HG02938 (cell line): ENCODE measurements around the gene NDC1.

Experiments used
- ATAC-seq: cut with Tn5 transposase; IDR thresholded peaks from one replicate; pipeline ENCODE4 v1.9.1; 2021; ENCODE audit warnings: mild to moderate bottlenecking, moderate library complexity; ENCODE audit not compliant: unreplicated experiment

NDC1 gene

DNA sequence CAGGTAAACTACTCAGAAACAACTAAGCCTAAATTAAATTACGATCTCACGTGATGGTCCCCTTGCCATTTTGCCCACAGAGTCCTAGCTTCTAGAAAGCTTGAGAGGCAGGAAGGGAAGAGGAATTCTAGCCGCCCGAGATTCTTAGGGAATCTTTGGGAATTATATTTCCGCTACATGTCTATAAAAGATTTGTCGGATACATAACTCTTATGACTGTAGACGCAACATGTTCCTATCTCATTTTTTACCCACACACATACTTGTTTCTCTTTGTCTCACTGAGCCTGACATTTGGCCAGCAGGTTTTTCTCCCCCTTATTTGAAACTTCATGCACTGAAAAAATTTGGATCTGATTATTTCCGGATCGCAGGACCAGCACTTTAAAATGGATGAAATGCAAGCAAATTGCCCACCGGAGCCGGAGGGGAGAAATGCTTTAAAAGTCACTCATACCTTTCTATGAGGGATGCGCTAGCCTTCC is 104.6 kb downstream of the NDC1 start:
- no peak for ATAC-seq

GRCh38 chr1:53732912-53733317 is 105.2 kb downstream of the NDC1 start:
- ATAC-seq = no peak

DNA sequence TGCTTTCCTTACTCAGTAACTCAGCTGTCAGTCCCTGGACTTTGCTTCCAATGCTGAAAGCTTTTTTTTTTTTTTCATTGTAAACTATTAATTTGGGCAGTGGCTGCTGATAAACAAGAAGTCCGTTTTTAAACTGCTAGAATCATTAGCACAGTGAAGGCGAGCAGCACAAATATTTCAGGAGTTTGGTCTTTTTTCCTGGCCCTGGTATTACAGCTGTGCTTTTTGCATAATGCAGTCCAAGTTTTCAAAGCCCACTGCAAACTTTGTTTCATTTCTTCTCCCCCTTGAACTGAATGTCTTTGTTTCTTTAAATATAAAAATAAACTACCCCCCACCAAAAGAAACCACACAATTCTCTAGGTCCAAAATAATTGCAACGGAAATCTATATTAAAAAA is 105.7 kb downstream of the NDC1 start:
- ATAC-seq = no peak

- no peak for ATAC-seq
Observed at GRCh38 chr1:53731779-53732305, 106.3 kb downstream of the NDC1 start.

DNA sequence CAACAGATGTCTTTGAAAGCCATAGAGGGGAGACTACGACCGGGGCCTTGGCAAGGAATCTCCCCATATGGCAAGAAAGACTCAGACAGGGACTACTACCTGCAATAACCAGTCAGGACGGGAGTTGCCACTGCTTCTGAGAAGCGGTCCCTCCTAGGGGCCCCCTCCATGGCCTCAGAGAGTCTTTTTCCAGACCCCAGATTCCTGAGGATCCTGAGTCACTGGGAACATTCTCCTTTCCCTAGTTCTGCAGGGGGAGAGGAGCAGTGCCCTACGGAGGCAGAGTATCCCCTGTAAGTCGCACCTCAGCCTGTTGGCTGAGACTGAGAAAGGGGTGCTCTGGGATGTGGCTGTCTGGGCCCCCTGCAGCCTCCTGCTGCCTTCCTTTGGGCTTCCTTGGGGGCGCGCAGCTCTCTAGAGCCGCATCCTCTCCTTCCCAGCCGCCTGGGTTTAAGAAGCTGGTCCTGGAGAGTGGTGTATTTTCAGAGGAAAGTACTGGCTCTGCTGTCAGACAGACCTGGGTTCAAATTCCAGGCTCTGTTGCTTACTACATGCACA is 107.0 kb downstream of the NDC1 start:
- ATAC-seq = no peak

DNA sequence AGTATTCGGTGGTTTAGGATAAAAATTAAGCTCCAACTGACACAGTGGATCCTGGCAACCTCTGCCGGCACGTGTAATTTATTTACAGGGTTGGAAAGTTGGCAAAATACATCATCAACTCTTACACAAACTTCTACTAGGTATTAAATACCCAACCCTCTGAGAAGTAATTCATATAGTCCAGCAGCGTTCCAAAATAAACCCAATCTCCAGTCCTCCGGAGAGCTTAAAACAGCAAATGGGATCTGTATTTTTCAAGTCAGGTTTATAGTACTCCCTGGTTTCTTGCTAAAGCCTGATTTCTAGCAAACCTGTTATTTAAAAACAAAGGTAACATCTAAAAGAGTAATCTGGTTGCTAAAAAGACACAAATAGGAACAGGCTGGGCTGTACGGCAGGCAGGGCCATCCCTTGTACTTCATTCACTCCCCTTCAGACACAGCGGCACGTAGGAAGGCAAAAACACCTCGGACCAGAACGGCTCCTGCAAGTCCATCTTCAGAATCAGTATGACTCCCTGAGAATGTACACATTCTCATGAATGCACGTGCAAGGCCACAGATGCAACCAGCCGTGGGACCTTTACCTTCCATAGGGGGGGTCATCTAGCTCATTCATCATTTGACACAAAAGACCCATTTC is 107.8 kb downstream of the NDC1 start:
- ATAC-seq = no peak

DNA sequence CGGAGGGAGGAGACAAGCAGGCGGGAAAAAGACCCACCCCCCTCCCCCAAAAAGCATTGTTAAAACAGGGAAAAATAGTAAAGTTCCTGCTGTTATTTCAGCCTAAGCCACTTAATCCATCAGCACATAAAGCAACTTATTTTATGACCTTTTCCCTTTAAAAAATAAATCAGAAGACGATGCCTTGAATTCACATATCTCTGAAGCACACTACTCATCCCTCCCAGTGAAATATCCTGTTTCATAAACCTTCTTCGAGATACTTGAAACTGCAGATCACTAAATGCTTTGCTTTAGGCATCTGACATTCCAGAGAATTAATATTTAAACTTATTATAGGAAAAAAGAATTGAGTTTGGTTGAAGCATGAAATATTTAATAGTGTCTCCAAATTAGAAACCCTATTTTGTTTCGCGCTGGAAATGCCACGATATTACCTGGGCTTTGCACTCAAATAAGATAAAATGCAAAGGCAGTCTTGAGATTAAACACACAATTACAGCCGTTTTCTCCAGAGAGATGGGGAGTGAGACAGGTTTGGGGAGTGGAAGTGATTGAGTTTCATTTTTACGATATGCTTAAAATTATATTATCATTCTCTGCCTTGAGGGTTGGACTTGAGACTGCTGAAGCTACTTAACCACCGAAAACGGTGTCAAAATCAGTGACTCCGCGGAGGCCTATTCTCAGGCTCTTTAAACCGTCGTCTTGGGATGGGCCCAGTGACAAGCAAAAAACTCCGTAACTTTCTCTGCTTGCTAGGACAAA is 108.5 kb downstream of the NDC1 start:
- ATAC-seq = no peak

DNA sequence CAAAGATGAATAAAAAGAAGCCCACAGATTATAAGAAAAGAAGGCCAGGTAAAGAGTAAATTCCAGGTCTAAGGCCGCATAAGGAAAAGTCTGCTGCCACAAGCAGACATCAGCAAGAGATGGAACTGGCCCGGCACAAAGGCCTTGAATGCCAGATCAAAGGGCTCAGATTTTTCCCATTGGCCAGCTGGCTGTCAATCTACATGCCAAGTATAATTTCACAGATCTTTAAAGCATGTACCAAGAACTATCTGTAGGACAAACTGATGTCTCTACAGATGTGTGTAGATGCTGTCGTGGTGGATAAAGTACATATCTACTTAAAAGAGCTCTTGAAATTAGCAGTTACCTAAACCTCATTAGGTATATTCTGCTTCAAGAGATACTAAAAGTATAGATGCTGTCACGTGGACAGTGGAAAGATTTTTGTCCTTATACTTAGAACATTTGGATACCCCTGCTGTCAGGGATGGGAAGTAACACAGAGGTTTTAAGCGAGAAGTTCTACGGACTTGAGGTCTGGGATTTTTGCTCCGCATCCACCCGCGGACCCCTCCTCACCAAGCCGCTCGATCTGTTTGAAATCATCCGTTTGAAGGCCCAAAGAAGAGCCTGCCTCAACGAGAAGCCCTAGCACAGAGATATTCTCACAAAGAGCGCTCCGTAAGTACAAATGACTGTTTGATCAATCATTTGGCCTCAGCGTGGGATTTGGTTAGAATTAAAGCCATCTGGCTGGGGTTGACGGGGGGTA is 109.2 kb downstream of the NDC1 start:
- ATAC-seq = no peak

DNA sequence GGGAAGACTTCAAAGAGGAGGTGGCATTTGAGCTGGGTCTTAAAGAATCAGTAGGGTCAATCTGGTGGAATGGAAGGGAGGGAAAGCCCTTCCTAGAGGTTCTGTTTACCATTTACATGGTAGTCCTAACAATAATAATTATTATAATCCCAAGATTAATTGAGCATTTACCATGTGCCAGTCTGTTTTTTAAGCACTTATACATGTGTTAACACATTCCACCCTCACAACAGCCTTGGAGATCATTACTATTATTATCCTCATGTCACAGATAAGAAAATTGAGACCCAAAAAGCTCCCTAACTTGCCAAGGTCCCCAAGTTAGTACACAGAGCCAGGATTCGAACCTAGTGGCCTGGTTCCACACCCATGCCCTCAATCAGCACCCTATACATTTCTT is 109.9 kb downstream of the NDC1 start:
- no peak for ATAC-seq

DNA sequence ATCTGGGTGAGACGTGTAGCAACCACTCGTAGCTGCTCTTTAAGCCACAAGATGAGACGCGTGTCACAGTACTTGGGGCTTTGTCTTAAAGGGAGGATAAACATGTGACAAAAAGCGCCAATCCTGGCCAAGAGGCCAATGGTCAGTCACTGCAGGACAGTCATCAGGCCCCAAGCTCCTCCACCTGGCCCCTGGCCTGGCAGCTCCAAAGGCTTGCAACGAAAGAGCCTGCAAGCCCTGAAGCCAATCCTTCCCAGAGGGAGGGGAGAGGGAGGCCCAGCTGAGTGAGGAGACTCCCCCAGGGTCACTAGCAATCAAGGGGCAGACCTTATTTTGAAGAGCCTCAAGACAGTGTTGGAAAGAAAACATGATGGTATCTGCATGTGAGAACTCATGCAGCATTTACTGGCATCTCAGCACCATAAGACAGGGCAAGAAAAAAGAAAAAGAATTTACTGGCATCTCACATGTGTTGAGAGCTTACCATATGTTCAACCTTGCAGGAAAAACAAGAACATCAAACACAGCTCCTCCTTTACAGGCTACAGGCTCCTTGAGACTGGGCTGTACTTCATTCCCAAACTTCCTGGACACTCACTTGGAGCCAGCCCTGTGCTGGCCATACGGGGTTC is 110.5 kb downstream of the NDC1 start:
- no peak for ATAC-seq

DNA sequence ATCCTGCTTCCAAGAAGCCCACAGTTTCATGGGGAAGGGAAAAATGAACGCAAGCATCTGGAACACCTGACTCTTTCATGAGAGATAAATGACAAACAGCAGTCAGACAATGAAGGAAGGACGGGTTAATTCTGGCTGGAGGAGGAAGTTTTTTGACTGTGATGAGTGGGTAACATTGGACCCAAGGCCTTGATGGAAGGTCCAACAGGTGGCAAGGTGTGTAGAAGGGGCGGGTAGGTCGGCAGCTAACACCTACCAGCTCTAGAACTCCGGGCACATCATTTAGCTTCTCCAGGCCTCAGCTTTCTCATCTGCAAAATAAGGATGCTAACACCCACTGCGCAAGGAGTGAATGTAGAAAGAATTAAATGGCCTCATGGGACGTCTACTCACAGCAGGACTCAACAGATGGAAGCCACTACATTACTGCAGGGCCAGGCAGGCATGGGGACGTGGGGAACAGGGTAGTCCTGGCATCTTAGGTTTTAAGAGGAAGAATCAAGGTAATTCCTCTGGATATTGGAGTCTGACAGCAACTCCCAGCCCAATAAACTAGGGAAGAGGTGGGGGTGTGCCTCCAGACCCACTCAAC is 112.0 kb downstream of the NDC1 start:
- no peak for ATAC-seq

GRCh38 chr1:53725238-53725689 is 112.8 kb downstream of the NDC1 start:
- no peak for ATAC-seq

DNA sequence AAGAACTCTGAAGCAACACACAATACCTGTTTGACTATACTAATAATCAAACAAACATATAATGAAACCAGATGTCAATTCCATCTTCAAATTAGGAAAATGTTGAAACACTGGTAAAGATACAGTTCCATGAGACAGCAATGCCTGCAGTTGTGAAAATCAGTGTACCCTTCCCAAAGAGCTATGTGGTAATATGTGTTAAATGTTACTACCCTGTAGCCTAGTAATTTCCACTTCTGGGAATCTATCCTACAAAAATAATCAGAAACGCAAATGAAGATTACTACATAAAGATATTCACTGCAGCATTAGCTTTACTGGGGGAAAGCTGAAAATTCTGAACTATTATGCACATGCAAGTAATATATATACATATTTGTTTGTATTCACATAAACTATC is 116.1 kb downstream of the NDC1 start:
- no peak for ATAC-seq

GRCh38 chr1:53721088-53721487 is 117.0 kb downstream of the NDC1 start:
- ATAC-seq = no peak

GRCh38 chr1:53719469-53719868 is 118.6 kb downstream of the NDC1 start:
- ATAC-seq = no peak

DNA sequence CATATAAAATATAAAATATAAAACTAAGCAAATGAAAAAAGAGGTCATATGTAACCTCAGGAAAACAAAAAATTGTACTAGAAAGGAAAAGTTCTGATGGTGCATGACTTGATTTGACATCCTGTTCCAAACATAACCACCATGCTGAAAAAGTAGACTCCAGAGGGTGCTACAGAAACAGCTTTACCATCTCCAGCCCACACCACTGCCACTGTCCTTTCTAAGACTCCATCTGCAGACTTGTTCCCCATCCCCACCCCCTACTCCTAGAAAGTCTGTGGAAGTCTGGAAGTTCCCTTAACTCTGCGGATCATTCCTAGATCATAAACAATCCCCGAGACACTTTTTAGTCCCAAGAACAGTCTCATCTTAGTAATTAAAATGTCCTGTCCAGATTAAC is 119.7 kb downstream of the NDC1 start:
- ATAC-seq = no peak

DNA sequence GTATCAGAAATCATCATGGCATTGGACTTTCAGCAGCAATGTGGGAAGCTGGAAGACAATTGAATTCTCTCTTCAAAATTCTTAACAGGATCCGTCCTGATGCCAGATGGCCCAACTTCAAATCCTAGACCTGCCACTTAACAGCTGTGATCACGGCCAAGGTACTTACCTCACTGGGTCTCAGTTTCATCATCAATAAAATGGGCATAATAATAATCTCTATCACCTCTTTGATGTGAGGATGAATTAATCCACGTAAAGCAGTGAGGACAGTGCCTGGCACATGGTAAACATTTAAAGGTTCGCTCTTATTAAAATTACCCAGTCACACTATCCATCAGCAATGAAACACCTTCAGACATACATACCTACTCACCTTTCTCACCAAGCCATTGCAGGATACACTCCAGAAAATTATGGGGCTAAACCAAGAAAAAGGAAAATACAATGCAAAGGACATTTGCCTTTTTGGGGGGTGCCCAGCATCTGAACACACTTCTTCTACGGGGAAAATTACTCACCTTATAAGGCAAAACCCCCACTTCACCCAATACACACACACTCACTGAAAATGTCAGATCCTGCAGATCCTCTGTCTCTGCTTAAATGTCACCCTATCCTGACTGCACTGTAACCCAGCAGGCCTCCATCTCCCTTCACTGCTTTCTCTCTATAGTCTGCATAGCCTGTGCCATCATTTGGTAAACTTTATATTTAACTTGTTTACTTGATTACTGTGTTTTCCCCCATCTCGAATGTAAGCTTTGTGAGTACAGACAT is 120.9 kb downstream of the NDC1 start:
- ATAC-seq = no peak

DNA sequence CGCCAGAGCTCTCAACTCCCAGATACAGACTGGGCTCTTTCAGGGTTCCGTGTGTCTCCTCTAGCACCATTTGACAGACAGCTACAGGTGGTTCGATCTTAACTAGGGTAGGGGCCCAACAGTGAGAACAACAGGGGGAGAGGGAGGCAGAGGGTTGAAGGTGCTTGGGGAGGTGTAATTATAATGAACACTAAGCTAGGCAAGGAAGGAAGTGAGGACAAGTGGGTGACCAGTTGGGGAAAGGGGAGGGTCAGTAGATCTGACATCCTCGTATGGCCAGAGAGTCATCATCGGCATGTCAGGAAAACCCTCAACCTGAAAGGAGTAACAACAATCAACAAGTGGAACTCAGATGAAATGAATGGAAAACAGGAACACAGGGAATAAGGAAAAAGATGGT is 121.9 kb downstream of the NDC1 start:
- no peak for ATAC-seq

- no peak for ATAC-seq
Observed at GRCh38 chr1:53715478-53715877, 122.6 kb downstream of the NDC1 start.
